NCI-H2227 (cell line): Measurements from ENCODE around the gene FNDC8.
"Not testable (repeated sequence)": the region's sequence is repeated elsewhere in the genome, so short reads cannot be mapped to it uniquely, and the experiment has no call there.

Source experiments
- DNase-seq: peaks from one replicate; lab custom pipeline; 2025; ENCODE audit not compliant: unreplicated experiment; lab: John Stamatoyannopoulos, UW

Gene FNDC8

DNA sequence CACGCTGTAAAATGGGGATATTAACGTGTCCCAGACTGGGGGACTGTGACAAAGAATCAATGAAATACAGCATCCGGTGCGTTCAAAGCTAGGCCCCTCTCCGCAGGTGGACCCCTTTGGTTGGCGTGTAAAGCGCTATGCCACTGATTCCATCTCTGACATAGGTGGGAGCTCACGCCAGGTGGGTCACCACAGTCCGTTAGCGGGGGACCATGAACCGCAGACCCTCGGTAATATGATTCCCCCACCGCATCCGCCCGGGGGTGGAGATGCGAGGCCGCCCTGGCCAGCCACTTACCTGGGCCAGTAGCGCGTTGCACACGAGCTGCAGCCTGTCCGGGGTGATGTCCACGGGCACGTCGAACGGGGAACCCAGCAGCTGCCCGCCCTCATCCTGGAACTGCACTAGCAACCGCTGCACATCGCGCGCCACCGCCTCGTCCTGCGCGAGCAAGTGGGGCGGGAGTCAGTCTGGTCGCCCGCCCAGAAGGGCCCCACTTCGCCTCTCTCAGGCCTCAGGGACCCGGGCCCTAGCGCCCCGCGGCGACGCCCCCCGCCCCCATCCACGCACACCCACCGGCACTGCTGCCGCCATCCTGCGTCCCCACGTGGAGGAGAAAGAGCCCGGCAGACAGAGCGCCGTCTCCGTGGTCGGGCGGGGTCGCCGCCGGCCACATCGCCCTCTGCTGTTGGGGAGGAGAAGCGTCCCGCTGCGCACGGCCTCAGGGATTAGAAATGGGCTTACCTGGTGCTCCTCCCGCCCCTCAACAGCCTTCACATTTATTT lies 20.5 kb downstream of the FNDC8 start, which contains the start of gene NLE1:
TSS of gene NLE1 (minus strand) at position 623 of the 786 bp plus-strand sequence. CDS start at position 595, 28 bp downstream.
- peak; percentile 83 for DNase-seq

DNA sequence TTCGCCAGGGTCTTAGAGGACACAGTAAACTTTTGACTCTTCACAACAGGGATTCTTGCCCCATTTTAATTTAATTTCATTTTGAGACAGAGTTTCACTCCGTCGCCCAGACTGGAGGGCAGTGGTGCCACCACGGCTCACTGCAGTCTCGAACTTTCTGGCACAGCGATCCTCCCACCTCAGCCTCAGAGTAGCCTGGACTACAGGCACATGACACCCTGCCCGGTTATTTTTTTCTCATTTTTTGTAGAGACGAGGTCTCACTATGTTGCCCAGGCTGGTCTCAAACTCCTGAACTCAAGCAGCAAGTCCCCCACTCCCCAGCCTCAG lies 21.0 kb downstream of the FNDC8 start:
- DNase-seq, result no peak

DNA sequence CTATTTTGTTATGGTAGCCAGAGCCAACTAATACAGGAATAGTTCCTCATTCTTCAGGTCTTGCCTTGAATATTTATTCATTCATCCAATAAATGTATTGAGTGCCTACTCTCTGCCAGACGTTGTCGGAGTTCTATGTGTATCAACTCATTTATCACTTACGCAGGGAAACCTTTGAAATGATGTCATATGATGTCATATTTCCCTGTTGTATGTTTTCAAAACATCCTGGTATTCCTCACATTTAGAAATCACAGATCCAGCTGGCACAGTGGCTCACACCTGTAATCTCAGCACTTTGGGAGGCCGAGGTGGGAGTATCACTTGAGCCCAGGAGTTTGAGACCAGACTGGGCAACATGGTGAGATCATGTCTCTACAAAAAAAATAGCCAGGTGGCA lies 23.4 kb downstream of the FNDC8 start:
- no peak for DNase-seq

DNA sequence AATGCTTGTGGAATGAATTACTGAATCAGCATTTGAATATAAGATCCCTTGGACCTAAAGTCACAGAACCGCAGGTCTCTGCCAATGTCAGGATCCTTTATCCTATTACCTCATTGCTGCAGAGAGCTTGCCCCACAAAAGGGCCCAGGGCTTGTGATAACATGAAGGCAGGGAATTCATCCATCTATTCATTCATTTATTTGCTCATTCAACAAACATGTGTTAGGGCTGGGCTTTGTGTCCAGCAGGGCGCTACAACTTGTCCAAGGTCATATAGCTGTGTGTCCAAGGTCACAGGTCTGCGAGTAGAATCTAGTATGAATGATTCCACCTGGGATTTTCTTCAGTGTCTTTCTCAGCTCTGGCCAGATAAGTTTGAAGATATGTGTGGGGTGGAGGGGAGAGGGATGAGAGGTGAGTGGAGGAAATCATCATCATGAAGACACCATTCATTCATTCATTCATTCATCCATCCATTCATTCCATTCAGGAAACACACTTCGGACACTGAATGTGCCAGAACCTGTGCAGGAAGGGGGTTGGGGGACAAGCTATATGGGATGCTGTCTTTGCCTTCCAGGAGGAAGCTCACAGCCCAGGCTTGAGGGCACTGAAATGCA lies 24.9 kb downstream of the FNDC8 start:
- no peak for DNase-seq

DNA sequence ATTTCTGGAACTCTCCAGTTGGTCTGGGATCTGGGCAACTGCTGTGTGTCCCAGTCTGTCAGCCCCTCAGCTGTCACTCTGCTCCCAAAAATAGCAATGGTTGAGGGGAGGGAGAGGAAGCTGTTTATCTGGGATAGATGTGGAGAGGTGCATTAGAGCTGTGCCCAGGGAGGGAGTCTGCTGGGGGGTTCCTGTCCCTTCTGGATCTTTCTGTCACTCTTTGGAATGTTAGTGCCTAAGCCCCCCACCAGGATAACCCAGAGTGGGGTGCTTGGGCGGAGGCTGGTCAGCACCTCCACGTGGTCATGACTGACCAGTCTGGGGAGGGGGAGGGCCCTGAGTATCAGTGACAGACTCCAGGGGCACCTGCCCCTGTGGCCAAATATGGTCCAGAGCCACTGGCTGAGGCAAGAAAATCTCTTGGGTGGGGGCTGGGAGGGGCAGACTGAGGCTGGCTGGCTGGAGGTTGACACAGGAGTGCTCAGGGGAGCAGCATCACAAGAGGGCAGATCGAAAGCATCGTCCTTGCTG lies 26.0 kb downstream of the FNDC8 start, which contains the start of gene UNC45B:
TSS of gene UNC45B (plus strand) at position 443 of the 531 bp plus-strand sequence. CDS start 447 bp downstream, outside the sequence.
- DNase-seq, result no peak

DNA sequence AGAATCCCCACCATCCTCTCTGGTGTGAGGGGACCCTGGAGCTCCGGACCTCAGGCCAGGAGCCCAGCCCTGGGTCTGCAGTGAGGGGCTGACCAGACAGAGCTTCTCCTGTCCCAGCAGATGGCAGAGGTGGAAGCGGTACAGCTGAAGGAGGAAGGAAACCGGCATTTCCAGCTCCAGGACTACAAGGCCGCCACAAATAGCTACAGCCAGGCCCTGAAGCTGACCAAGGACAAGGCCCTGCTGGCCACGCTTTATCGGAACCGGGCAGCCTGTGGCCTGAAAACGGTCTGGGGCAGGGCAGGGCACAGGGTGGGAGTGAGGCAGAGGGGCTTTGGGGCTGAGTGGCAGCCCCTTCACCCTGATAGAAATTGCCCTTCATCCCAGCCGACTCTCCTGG lies 26.7 kb downstream of the FNDC8 start:
- no peak for DNase-seq

DNA sequence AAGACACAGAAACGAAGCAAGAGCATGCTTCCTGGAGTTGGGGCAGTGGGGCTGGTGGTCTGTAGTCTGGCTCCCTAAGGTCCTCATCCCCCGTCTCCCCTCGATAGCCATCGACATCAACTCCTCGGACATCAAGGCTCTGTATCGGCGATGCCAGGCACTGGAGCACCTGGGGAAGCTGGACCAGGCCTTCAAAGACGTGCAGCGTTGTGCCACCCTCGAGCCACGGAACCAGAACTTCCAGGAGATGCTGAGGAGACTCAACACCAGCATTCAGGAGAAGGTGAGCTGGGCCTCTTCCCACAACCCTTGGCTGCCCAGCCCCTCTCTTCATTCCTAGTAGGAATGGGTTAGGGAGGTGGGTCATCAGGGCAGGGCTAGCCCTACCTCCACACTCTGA lies 28.5 kb downstream of the FNDC8 start:
- no peak for DNase-seq

DNA sequence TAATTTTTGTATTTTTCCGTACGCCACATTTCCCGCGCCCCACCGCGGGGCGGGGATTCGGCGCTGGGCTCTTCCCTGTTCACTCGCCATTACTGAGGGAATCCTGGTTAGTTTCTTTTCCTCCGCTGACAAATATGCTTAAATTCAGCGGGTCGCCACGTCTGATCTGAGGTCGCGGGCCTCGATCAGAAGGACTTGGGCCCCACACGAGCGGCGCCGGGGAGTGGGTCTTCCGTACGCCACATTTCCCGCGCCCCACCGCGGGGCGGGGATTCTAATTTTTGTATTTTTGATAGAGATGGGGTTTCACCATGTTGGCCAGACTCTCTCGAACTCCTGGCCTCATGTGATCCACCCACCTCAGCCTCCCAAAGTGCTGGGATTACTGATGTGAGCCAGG lies 29.7 kb downstream of the FNDC8 start:
- DNase-seq, result not testable (repeated sequence)

DNA sequence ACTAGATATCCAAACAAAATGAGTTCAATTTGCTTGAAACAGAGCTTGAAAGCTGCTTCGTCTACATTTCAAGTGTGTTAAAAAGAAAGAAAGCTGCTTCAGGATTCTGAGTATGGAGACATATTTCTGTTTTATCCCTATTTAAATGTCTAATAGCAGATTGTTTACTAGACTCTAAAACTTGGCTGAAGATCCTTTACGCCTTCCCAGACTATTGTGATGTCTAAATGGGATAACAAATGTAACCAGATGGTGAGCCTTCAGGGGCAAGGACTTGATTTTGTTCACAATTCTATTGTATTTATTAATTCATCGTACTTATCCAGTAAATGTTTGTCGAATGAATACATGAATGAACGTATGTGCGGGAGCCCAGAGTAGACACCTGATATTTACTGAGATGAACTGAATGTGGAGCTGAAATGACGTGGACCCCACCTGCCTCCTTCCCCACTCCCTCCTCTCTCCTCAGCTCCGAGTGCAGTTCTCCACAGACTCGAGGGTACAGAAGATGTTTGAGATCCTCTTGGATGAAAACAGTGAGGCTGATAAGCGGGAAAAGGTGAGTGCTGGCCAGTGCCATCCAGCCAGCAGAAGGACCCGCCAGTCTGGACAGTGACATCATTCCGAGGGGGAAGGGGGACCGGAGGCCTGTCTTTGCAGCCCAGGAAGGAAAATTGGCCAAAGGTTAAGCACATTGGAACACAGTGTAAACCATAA lies 31.2 kb downstream of the FNDC8 start:
- no peak for DNase-seq

DNA sequence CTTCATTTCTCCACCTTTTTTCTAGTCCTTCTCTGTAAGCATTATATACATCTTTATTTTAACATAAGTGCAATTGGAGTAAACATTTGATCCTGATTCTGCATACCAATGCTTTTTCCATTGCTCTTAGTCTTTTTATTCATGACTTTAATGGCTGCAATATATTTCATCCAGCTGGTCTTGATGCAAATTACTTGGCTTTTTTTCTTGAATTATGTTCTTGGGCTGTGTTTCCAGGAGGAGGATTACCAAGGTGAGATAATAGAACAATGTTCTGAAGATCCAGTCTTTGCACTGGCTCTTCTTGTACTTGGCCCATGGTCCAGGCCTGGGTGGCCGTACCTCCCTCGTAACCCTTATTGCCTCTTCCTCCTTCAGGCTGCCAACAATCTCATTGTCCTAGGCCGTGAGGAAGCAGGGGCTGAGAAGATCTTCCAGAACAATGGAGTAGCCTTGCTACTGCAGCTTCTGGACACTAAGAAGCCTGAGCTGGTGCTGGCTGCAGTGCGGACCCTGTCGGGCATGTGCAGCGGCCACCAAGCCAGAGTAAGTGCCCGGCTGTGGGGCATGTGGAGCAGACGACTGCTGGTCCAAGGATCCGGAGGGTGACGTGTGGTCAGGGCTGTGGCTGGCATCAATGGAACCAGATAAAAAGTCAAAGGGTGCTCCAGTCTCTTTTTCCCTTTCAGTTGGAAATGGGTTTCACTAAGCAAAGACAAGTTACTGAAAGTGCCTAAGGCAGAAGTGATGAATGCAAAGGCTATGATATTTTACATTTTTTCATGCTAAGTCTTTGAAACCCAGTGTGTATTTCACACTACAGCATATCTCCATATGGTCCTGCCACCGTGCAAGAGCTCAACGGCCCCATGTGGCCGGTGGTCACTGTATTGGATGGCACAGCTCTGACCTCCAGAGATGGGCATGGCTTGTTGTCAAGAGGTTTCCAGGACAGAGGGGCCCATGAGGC lies 33.1 kb downstream of the FNDC8 start:
- DNase-seq, result no peak

DNA sequence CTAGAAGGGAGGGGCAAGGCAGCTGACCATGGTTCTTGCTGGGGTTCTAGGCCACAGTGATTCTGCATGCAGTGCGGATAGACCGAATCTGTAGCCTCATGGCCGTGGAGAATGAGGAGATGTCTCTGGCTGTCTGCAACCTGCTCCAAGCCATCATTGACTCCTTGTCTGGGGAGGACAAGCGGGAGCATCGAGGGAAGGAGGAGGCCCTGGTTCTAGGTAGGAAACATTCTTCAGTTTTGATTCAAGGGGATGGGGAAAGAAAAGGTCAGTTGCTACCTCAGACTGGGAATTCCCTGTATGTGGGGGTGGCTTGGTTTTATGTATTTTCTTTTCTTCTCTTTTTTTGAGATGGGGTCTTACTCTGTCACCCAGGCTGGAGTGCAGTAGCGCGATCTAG lies 33.8 kb downstream of the FNDC8 start:
- DNase-seq, result no peak

DNA sequence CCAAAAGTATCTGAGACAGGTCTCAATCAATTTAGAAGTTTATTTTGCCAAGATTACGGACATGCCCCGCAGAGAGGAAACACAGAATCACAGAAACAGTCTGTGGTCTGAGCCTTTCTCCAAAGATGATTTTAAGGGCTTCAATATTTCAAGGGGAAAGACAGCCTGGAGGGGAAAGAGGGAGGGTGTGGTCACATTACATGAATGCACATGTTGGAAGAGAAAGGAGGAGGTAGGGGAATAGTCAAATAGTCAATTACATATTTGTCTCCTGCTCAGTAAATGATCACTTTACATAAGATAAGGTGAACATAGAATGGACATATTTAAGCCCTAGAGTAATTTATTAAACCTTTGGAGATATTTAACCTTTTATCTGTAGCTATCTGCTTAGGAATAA lies 38.5 kb downstream of the FNDC8 start:
- DNase-seq, result no peak

DNA sequence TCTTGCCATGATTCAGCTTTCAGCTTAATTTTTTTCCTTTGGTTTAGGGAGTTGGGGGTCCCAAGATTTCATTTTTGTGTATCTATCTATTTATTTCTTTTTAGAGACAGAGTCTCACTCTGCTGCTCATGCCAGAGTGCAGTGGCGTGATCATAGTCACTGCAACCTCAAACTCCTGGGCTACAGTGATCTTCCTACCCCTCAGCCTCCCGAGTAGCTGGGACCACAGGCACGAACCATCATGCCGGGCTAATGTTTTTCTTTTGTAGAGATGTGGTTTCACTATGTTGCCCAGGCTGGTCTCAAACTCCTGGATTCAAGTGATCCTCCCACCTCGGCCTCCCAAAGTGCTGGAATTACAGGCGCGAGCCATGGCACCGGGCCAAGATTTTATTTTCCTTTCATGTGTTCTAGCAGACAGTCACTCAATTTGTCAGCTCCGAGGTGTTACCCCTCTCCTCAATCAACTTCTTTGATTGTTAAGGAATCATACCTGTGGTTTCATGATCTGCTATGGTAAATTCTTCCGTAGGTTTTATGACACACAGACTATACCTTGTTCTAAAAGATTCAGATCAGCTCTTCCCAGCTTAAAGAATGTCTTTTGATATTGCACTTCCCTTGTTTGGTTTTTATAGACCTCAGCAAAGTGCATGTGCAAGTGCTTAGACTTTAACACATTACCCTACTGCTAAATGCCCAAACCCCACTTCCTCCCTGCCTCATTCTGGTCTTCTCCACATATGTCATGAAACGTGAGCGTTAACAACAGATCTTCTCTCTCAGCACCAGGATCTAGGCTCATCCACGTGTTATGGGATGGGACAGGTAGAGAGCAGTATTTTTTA lies 39.2 kb downstream of the FNDC8 start:
- no peak for DNase-seq

DNA sequence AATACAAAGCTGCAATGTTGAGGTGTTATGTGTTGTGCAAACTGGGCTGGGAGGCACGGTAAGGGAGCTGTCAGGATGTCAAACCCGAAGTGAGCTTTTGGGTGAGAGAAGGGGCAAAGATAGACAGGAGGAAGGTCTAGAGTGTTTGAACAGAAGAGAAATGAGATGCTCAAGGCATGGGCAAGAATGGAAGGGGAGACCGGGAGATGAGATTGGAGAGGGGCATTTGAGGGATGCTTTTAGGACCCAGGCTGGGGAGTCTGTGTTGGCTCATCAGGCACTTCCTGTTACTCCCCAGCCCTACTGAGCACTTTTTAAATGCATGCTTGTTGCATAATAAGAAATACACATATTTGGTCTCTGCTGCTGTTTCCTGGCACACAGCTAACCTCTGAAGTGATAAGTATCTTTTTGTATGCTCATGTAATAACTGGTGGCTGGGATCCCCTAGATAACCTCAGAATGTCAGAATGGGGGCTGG lies 39.9 kb downstream of the FNDC8 start:
- no peak for DNase-seq

DNA sequence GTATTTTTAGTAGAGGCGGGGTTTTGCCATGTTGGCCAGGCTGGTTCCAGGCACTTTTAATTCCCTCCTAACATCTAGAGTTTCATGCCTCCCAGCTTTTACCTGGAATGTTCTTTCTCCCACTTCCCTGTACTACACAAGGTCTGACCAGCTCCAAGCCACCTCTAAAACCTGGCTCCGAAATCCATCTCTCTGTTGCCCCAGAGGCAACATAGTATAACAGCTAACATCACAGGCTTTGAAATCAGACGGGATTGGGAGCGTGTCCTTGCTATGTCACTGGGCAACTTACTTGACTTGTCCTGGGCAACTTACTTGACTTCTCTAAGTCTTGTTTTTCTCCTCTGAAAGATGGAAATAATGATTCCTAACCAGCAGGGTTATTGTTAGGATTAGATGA lies 41.3 kb downstream of the FNDC8 start:
- no peak for DNase-seq

DNA sequence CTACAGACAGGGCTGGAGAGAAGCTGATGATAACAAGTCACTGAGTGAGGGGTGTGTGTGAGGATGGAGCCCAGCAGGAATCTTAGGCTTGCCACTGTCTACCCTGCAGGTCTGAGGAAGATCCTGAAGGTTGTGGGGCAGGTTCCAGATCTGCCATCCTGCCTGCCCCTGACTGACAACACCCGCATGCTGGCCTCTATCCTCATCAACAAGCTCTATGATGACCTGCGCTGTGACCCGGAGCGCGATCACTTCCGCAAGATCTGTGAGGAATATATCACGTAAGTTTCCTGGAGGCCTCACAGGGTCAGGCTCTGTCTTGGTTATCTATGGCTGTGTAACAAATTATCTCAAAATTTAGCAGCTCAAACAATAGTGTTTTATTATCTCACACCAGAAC lies 42.5 kb downstream of the FNDC8 start:
- no peak for DNase-seq

DNA sequence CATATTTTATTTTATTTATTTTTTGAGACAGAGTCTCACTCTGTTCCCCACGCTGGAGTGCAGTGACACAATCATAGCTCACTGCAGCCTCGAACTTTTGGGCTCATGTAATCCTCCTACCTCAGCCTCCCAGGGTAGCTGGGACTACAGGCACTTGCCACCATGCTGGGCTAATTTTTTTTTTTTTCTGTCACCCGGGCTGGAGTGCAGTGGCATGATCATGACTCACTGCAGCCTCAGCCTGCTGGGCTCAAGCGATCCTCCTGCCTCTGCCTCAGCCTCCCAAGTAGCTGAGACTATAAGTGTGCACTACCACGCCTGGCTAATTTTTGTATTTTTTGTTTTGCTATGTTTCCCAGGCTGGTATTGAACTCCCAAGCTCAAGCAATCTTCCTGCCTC lies 43.3 kb downstream of the FNDC8 start:
- DNase-seq, result no peak

DNA sequence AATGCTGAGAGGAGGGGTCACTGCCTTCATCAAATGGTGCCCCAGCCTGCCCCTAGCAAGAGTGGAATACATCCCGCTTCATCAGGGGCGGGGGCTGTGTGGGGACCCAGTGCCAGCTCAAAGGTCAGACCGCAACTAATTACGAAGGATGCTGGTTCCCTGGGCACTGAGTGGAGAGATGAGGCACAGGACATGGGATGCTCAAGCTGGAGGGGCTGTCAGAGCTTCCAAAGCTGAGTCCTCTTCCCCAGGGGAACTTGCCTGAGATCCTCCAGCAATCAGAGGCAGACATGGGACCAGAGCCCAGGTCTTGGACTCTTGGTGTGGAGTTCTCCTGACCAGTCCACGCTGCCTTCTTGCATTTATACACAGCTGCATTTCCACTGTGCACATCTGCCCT lies 45.1 kb downstream of the FNDC8 start:
- DNase-seq, result no peak

DNA sequence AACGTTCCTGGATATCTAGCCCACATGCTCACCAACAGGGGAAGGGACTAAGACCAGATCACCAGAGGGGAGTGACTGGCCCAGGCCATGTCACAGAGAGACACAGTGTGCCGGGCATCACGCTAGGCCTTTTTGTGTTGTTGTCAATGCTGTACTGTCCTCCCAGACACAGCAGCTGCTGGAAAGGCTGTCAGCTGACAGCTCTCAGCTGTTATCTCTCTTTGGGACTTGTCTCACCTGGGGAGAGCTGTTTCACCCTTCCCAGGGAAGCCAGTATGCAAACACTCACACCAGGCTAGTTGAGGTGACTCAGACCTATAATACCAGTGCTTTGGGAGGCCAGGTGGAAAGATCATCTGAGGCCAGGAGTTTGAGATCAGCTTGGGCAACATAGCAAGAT lies 45.6 kb downstream of the FNDC8 start:
- no peak for DNase-seq

DNA sequence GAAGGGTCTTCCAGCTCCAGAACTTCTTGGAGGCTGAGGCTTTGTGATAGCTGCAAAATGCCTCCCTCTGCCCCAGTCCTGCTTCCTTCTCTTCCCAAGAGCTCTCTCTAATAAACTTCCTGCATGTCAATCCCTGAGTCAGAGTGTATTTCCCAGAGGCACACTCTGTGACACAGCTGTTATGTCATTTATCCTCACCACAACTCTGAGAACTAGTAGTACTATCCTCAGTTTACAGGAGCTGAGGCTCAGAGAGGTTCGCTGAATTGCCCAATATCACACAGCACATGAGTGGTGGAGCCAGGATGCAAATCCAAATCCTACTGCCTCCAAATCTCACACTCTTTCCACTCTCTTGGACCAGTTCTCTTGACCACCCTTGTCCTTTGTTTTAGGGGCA lies 46.3 kb downstream of the FNDC8 start:
- no peak for DNase-seq
